GM10847 (cell line): ENCODE data around the gene CTSA.

Experiments used
- POLR2A ChIP-seq: IDR thresholded peaks from 2 replicates; pipeline ENCODE4 v1.6.1; 2011; ENCODE audit not compliant: insufficient read length; ENCODE audit errors: extremely low read depth

Gene CTSA

GRCh38 chr20:45904583-45905504 is 13.7 kb downstream of the CTSA start:
- no peak for TF ChIP-seq POLR2A

GRCh38 chr20:45905505-45906079 is 14.5 kb downstream of the CTSA start:
- no peak for TF ChIP-seq POLR2A

- TF ChIP-seq POLR2A, result no peak
Measured at GRCh38 chr20:45907219-45907948, 16.2 kb downstream of the CTSA start.

GRCh38 chr20:45908084-45908483 is 16.9 kb downstream of the CTSA start:
- TF ChIP-seq POLR2A, result no peak

- no peak for TF ChIP-seq POLR2A
Measured at GRCh38 chr20:45909336-45909808, 18.2 kb downstream of the CTSA start.

- TF ChIP-seq POLR2A, result no peak
Measured at GRCh38 chr20:45909817-45910669, 18.9 kb downstream of the CTSA start.

- peak; percentile 39 for TF ChIP-seq POLR2A
Measured at GRCh38 chr20:45910670-45911485, 19.7 kb downstream of the CTSA start.

GRCh38 chr20:45911486-45912343 is 20.6 kb downstream of the CTSA start, which contains the start of gene PLTP:
TSS of gene PLTP (minus strand) at chr20:45912155. CDS start at chr20:45911452, 703 bp downstream.
- TF ChIP-seq POLR2A, result no peak

- no peak for TF ChIP-seq POLR2A
Measured at GRCh38 chr20:45912344-45912682, 21.2 kb downstream of the CTSA start.

GRCh38 chr20:45913116-45913515 is 22.0 kb downstream of the CTSA start:
- TF ChIP-seq POLR2A, result no peak

GRCh38 chr20:45917790-45918141 is 26.6 kb downstream of the CTSA start:
- TF ChIP-seq POLR2A, result no peak

GRCh38 chr20:45918182-45918737 is 27.1 kb downstream of the CTSA start:
- TF ChIP-seq POLR2A, result no peak

- TF ChIP-seq POLR2A, result no peak
Measured at GRCh38 chr20:45918779-45919537, 27.8 kb downstream of the CTSA start.
